B cell (primary cell): ENCODE data around the gene PIM1. TPM values are rescaled to one million over a fixed set of nuclear protein-coding genes. Genes with fewer than 3 reads are reported as not detected.

Experiments
- ATAC-seq: fragments of 200-7000 bp; cut with Tn5 transposase; one replicate; pipeline ENCODE4 v1.10.0; 2021; ENCODE audit warnings: low read depth, mild to moderate bottlenecking, moderate number of reproducible peaks, moderate library complexity
- CTCF ChIA-PET: fragments of 350-600 bp; sonication (Branson Sonifier 250); formaldehyde crosslinking; loops from one replicate; lab custom pipeline; 2021; ENCODE audit warnings: antibody characterized with exemption, inconsistent platforms; lab: Charles Lee
- POLR2A ChIA-PET: fragments of 350-600 bp; sonication (Branson Sonifier 250); formaldehyde crosslinking; loops from one replicate; lab custom pipeline; 2021; ENCODE audit warnings: antibody characterized with exemption; lab: Charles Lee
- DNase-seq: peaks from one replicate; pipeline ENCODE4 v3.0.0; 2013
- H2AFZ ChIP-seq: 2 replicates; pipeline ENCODE4 v1.6.1; 2012; ENCODE audit warnings: mild to moderate bottlenecking, low read depth, low read length; ENCODE audit not compliant: insufficient read depth, poor library complexity, severe bottlenecking
- H3K27ac ChIP-seq, 2 donors: 1 replicate in 1 of 2; 2 replicates in 1 of 2; pipeline ENCODE4 v1.5.1; 2012 to 2013; ENCODE audit warnings: low read length in 2 of 2, mild to moderate bottlenecking in 2 of 2, moderate library complexity in 1 of 2
- H3K27me3 ChIP-seq, 4 experiments: fragments of 200-600 bp in 1 of 4; sonication (generic) in 1 of 4; replicated peaks in 1 of 4; 1 replicate in 2 of 4; 2 replicates in 2 of 4; pipeline versions ENCODE4 v1.6.1 to v1.7.0; 2013 to 2016; ENCODE audit warnings: low read length in 3 of 4, mild to moderate bottlenecking in 2 of 4, mixed read lengths in 1 of 4, moderate library complexity in 1 of 4; ENCODE audit not compliant: insufficient read depth in 4 of 4, control insufficient read depth in 3 of 4; ENCODE audit errors: control extremely low read depth in 1 of 4
- H3K36me3 ChIP-seq, 2 experiments: replicated peaks in 1 of 2; 1 replicate in 1 of 2; 2 replicates in 1 of 2; pipeline versions ENCODE4 v1.6.1 to v1.7.1; 2013; ENCODE audit warnings: low read length in 1 of 2; ENCODE audit not compliant: insufficient read depth in 2 of 2, control insufficient read depth in 1 of 2; ENCODE audit errors: control extremely low read depth in 1 of 2, extremely low read depth in 1 of 2
- H3K4me1 ChIP-seq, 2 donors: fragments of 200-600 bp in 1 of 2; sonication (generic) in 1 of 2; 1 replicate in 1 of 2; 2 replicates in 1 of 2; pipeline versions ENCODE4 v1.5.1 to v1.6.1; 2013 to 2017; ENCODE audit warnings: low read length in 2 of 2; ENCODE audit not compliant: control insufficient read depth in 2 of 2, insufficient read depth in 2 of 2
- H3K4me2 ChIP-seq: replicated peaks from 2 replicates; pipeline ENCODE3; 2012; ENCODE audit warnings: mild to moderate bottlenecking, low read depth, low read length; ENCODE audit not compliant: poor library complexity, severe bottlenecking
- H3K4me3 ChIP-seq, 5 experiments: fragments of 200-600 bp in 1 of 5; sonication (generic) in 1 of 5; 1 replicate in 3 of 5; 2 replicates in 2 of 5; pipeline versions ENCODE4 v1.5.1 to v1.7.0; 2011 to 2016; ENCODE audit warnings: low read length in 4 of 5, mild to moderate bottlenecking in 4 of 5, low read depth in 2 of 5, control low read depth in 1 of 5, moderate library complexity in 1 of 5; ENCODE audit not compliant: insufficient read depth in 1 of 5; ENCODE audit errors: control extremely low read depth in 1 of 5, extremely low read depth in 1 of 5
- H3K79me2 ChIP-seq: fragments of 200-600 bp; sonication (generic); one replicate; pipeline ENCODE4 v1.6.0; 2016; ENCODE audit warnings: low read length; ENCODE audit not compliant: control insufficient read depth, insufficient read depth
- H3K9ac ChIP-seq: fragments of 200-600 bp; sonication (generic); 2 replicates; pipeline ENCODE4 v1.6.1; 2017; ENCODE audit warnings: mild to moderate bottlenecking, low read length, moderate library complexity
- H3K9me3 ChIP-seq, 3 donors: one replicate each; pipeline versions ENCODE4 v1.6.1 to v1.7.1; 2013; ENCODE audit warnings: low read length in 2 of 3; ENCODE audit not compliant: control insufficient read depth in 2 of 3, insufficient read depth in 1 of 3; ENCODE audit errors: control extremely low read depth in 1 of 3
- H4K20me1 ChIP-seq: 2 replicates; pipeline ENCODE4 v1.6.0; 2012; ENCODE audit warnings: mild to moderate bottlenecking, low read length; ENCODE audit not compliant: insufficient read depth, control insufficient read depth, poor library complexity, severe bottlenecking
- H3K27ac Mint-ChIP-seq: one replicate; pipeline ENCODE4 v1.8.0; 2021; ENCODE audit warnings: mixed read lengths
- H3K27me3 Mint-ChIP-seq: one replicate; pipeline ENCODE4 v1.8.0; 2021; ENCODE audit warnings: mixed read lengths
- H3K4me1 Mint-ChIP-seq: one replicate; pipeline ENCODE4 v1.8.0; 2021; ENCODE audit warnings: mixed read lengths
- H3K4me3 Mint-ChIP-seq: one replicate; pipeline ENCODE4 v1.8.0; 2021; ENCODE audit warnings: mixed read lengths
- H3K9me3 Mint-ChIP-seq: one replicate; pipeline ENCODE4 v1.8.0; 2022; ENCODE audit warnings: mixed read lengths; ENCODE audit not compliant: insufficient read depth
- EZH2 ChIP-seq: IDR thresholded peaks from 2 replicates; pipeline ENCODE4 v1.6.1; 2012; ENCODE audit warnings: borderline replicate concordance, low read depth, mild to moderate bottlenecking, moderate library complexity, low read length; ENCODE audit not compliant: insufficient read depth, poor library complexity, severe bottlenecking
- WGBS: methylation state at CpG from one replicate; pipeline ENCODE4 v1.1.5; 2013; ENCODE audit warnings: missing lambda C conversion rate; ENCODE audit not compliant: insufficient coverage; 5-methylcytosine and 5-hydroxymethylcytosine counted together
- intact Hi-C: fragments of 100-400 bp; cut with micrococcal nuclease; formaldehyde crosslinking; loops from one replicate; pipeline ENCODE4 v1.10.0; 2022
- polyA plus RNA-seq: library from polyadenylated mRNA; depleted of rRNA; stranded (reverse); fragments of >200 nt; gene quantifications from 2 replicates; pipeline ENCODE4 v1.2.3, GENCODE V29; 2012
- total RNA-seq, 2 donors: library from RNA; stranded (reverse); fragments of 120-200 nt in 1 of 2; gene quantifications; 1 replicate in 1 of 2; 2 replicates in 1 of 2; pipeline versions ENCODE4 v1.2.3 to v1.2.4, GENCODE V29; 2013 to 2022
- TF ChIP-seq, protein P1 (sequence below): fragments of 200-600 bp; IDR thresholded peaks from one replicate; pipeline ENCODE4 v1.8.0; 2022; ENCODE audit warnings: antibody characterized with exemption, mild to moderate bottlenecking

The PIM1 gene
- total and polyA plus RNA-seq, 2 donors (not counting 1 experiment from before 2014, with no cell fraction given) = 13.6 to 102 TPM

DNA sequence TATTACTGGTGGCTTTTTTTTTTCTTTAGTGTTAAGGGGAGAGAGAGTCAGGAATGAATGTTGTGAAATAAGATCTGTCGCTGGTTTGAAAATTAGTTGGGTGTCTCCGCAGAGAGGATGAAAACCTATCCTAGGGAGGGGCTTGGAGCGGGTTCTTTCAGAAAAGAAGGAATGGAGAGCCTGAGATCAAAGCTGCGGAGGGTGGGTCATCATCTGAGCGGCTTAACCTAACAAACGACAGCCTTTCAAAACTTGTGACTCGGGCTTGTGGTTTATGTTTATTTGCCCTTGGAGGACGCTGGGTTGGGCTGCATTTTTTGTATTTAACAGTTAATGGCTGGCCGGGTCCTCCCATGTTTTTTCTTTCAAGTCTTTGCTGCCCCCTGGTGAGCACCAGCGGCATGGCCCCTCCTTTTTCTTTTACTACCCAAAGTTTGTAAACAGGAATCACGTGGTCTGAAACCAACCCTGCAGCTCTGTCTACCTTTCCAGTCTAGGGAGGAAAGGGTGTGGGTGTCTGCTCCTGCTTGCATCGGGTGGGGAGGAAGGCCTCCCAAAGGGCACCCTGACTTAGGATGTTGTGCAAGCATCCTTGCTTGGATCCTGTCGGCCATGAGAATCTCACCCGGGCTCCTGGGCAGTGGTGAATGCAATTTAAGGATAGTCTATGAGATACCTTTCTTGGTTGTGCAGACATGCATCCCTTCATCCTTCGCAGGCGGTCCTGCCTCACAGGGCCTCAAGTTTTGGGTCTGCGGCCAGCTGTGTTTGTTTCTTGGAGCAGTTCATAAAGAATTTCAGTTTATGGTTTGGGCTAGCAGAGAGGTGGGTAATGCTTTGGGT lies 2.2 kb downstream of the PIM1 start:
- CTCF ChIA-PET = interaction anchor here (1.0 to 16.6 kb wide), 26 partner anchors 10 to 404 kb away, joined by 3 to 510 read pairs (median 9); partner anchors contain the start of genes C6orf89, FGD2 and MTCH1
- 4% methylated on average over 14 of the region's 17 CpGs for WGBS
- DNase-seq (peak; percentile 92), ATAC-seq (peak; percentile 11)
- Histone ChIP-seq H3K9ac (peak overlapping the region; percentile 86), H3K4me3 (peak overlapping the region; percentile 63 to 87 (median 82)), H3K9me3 (no peaks in the 10 kb centered on the region), H3K4me1 (peaks cover 62 to 70% of the 10 kb centered on the region in 2 donors), H3K27ac (peak overlapping the region in 1 of 2 donors; percentile 72), H3K4me2 (peak overlapping the region; percentile 97), H4K20me1 (peaks cover 36% of the 10 kb centered on the region), H3K79me2 (peaks cover 23% of the 10 kb centered on the region), H2AFZ (peak overlapping the region; percentile 68), H3K27me3 (no peaks in the 10 kb centered on the region), H3K36me3 (peaks cover 0 to 29% of the 10 kb centered on the region in 2 experiments)
- Mint-ChIP-seq H3K4me3 (peak overlapping the region; percentile 85), H3K9me3 (no peaks in the 10 kb centered on the region), H3K27ac (peak overlapping the region; percentile 76), H3K4me1 (peaks cover 69% of the 10 kb centered on the region), H3K27me3 (no peaks in the 10 kb centered on the region)
- intact Hi-C loops = loop anchor here (1.0 to 10.0 kb wide), 7 partner anchors 38 to 577 kb away; partner anchors contain the start of gene SRSF3
- POLR2A ChIA-PET = interaction anchor here (0.8 to 5.7 kb wide), 11 partner anchors 11 to 287 kb away, joined by 3 to 121 read pairs (median 5); partner anchors contain the start of genes C6orf89 and FGD2
- TF ChIP-seq, protein P1, sequence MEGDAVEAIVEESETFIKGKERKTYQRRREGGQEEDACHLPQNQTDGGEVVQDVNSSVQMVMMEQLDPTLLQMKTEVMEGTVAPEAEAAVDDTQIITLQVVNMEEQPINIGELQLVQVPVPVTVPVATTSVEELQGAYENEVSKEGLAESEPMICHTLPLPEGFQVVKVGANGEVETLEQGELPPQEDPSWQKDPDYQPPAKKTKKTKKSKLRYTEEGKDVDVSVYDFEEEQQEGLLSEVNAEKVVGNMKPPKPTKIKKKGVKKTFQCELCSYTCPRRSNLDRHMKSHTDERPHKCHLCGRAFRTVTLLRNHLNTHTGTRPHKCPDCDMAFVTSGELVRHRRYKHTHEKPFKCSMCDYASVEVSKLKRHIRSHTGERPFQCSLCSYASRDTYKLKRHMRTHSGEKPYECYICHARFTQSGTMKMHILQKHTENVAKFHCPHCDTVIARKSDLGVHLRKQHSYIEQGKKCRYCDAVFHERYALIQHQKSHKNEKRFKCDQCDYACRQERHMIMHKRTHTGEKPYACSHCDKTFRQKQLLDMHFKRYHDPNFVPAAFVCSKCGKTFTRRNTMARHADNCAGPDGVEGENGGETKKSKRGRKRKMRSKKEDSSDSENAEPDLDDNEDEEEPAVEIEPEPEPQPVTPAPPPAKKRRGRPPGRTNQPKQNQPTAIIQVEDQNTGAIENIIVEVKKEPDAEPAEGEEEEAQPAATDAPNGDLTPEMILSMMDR = peak; percentile 84
- no peak for TF ChIP-seq EZH2
